ENCODE measurements around the gene CLN6. TPM values are rescaled to one million over a fixed set of nuclear protein-coding genes. Genes with fewer than 3 reads are reported as not detected.

The CLN6 gene
- total and polyA plus RNA-seq, 9 of the 15 experiments (the other 6 are each of a cell fraction or from before 2014, with no cell fraction given) = 0.71 to 53.3 (median 39.3) TPM

GRCh38 chr15:68264282-68264681 lies 34.8 kb upstream of the CLN6 start:
- DNase-seq (ENCODE audit: extremely low read depth in 1 of 4, low spot score in 3 of 4) (no peak), FAIRE-seq (no peak), ATAC-seq (no peak)
- TF ChIP-seq, protein P1, sequence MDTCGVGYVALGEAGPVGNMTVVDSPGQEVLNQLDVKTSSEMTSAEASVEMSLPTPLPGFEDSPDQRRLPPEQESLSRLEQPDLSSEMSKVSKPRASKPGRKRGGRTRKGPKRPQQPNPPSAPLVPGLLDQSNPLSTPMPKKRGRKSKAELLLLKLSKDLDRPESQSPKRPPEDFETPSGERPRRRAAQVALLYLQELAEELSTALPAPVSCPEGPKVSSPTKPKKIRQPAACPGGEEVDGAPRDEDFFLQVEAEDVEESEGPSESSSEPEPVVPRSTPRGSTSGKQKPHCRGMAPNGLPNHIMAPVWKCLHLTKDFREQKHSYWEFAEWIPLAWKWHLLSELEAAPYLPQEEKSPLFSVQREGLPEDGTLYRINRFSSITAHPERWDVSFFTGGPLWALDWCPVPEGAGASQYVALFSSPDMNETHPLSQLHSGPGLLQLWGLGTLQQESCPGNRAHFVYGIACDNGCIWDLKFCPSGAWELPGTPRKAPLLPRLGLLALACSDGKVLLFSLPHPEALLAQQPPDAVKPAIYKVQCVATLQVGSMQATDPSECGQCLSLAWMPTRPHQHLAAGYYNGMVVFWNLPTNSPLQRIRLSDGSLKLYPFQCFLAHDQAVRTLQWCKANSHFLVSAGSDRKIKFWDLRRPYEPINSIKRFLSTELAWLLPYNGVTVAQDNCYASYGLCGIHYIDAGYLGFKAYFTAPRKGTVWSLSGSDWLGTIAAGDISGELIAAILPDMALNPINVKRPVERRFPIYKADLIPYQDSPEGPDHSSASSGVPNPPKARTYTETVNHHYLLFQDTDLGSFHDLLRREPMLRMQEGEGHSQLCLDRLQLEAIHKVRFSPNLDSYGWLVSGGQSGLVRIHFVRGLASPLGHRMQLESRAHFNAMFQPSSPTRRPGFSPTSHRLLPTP (IDR thresholded peaks at IDR 0.05; ENCODE audit: borderline replicate concordance, extremely low read depth, insufficient read length) = no peak
- WGBS (ENCODE audit: insufficient coverage, low coverage, missing lambda C conversion rate) = 0% methylated on average over 2 of the region's 2 CpGs
- Histone ChIP-seq H3K36me3 (ENCODE audit: control insufficient read depth, insufficient read depth, low read length) (no peaks in the 10 kb centered on the region), H2AFZ (ENCODE audit: low read depth, low read length) (no peak overlapping the region), H3K4me1 (replicated peaks in 1 of 2; ENCODE audit: control insufficient read depth in 2 of 2, insufficient read depth in 2 of 2, low read length in 2 of 2) (no peaks in the 10 kb centered on the region), H3K79me2 (ENCODE audit: control insufficient read depth, insufficient read depth, low read length) (no peaks in the 10 kb centered on the region), H3K4me3 (no peak overlapping the region), H3K9me3 (replicated peaks; ENCODE audit: control insufficient read depth, insufficient read depth, low read depth, low read length) (no peaks in the 10 kb centered on the region; the same call in 1 of the 2 replicates), H4K20me1 (replicated peaks; ENCODE audit: control insufficient read depth, insufficient read depth, low read length) (no peaks in the 10 kb centered on the region), H3K27ac (ENCODE audit: extremely low read depth, low read depth, low read length) (no peak overlapping the region), H3K9me1 (ENCODE audit: control insufficient read depth, insufficient read depth, low read length) (no peaks in the 10 kb centered on the region), H3K9ac (ENCODE audit: insufficient read depth in 1 of 2, low read depth in 2 of 2, low read length in 2 of 2) (no peak overlapping the region), H3K4me2 (ENCODE audit: insufficient read depth, low read length) (no peak overlapping the region), H3K27me3 (ENCODE audit: control insufficient read depth in 2 of 2, insufficient read depth in 2 of 2, low read length in 2 of 2) (peaks cover 30 to 31% of the 10 kb centered on the region in 2 experiments)
- intact Hi-C loops (cut with micrococcal nuclease) = no loop called here
- in situ Hi-C loops (cut with MboI) = no loop called here
- no TSS peak for BruUV-seq (replicated peaks)
- CTCF ChIA-PET (ENCODE audit: low intra/inter-chr PET ratio) = no interaction called here
- POLR2A ChIA-PET = interaction anchor here (0.5 to 1.6 kb wide), 7 partner anchors 11 to 162 kb away, joined by 3 to 7 read pairs (median 3); no protein-coding TSS in a partner anchor
